PC-9 (cell line): Measurements from ENCODE around the gene ABCC6.

ENCODE experiments used
- CTCF ChIP-seq: fragments of 200-600 bp; sonication (generic); conservative IDR thresholded peaks from 2 replicates; pipeline ENCODE4 v1.6.1; 2017; ENCODE audit warnings: mixed run types, antibody characterized with exemption, mild to moderate bottlenecking, moderate library complexity
- EZH2 ChIP-seq: fragments of 200-600 bp; sonication (generic); IDR thresholded peaks from 2 replicates; pipeline ENCODE4 v1.8.0; 2017; ENCODE audit warnings: antibody characterized with exemption, low read depth

DNA sequence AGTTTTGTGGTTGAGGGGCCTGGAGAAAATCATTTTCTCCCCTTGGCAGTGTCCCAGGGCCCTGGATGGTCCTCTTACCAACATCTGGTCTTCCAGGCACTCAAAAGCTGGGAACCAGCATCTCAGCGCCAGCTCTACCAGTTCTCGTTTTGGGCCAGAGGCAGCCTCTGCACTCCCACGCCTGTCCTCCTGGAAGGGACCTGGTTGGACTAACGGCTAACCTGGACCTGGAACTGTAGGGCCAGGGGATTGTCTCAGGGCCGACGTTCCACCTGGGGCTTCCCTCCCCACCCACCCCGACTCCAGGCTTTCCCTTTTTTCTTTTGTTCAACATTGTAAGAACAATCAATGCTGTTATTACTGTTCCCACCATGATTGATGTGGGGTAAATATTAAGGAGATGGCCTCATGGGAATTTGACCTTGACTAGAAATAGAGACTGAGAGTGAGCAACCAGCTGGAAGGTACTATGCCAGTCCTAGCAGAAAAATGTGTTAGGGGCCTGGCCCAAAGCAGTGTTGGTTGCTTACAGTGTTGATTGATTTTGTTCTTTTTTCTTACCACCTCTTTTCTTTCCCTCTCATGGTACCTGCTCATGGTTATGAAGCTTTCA is 81.4 kb downstream of the ABCC6 start:
- TF ChIP-seq CTCF, result no peak
- no peak for TF ChIP-seq EZH2
